ENCODE measurements around the gene KHSRP. TPM values are rescaled to one million over a fixed set of nuclear protein-coding genes. Genes with fewer than 3 reads are reported as not detected.

Gene KHSRP
- total and polyA plus RNA-seq, 7 donors: 101 to 174 (median 150) TPM

GRCh38 chr19:6393983-6394412 is 30.6 kb downstream of the KHSRP start:
- DNase-seq: no peak
- H3K9me3 ChIP-seq: no peaks in the 10 kb centered on the region
- peaks cover 0 to 27% of the 10 kb centered on the region in 2 donors for H3K36me3 ChIP-seq (ENCODE audit: insufficient read depth in 1 of 2, low read depth in 1 of 2)
- H3K27ac ChIP-seq: peak overlapping the region; percentile 86
- H3K27me3 ChIP-seq (ENCODE audit: insufficient read depth in 3 of 3, low read length in 2 of 3): no peaks in the 10 kb centered on the region
- intact Hi-C loops (cut with DNase I): loop anchor here in 1 of 2 donors (1.0 kb wide), 1 partner anchor 21 kb away; no protein-coding TSS in a partner anchor
- WGBS, 3 donors: 28 to 31% (median 28%) methylated on average over 14 of the region's 14 CpGs
- peaks cover 8% of the 10 kb centered on the region for H3K4me1 ChIP-seq
- no peak for TF ChIP-seq CTCF (IDR thresholded peaks at IDR 0.05)
- ATAC-seq: no peak
- H3K4me3 ChIP-seq: peak overlapping the region; percentile 78

- DNase-seq: peak; percentile 95 to 98
- Histone ChIP-seq H3K27ac (peak within 1 kb of the TSS; percentile 86), H3K36me3 (ENCODE audit: insufficient read depth in 1 of 2, low read depth in 1 of 2) (peaks cover 0 to 33% of the 10 kb centered on the region in 2 donors), H3K27me3 (ENCODE audit: insufficient read depth in 3 of 3, low read length in 2 of 3) (no peaks in the 10 kb centered on the region), H3K9me3 (no peaks in the 10 kb centered on the region), H3K4me3 (peak within 1 kb of the TSS; percentile 78), H3K4me1 (peaks cover 8% of the 10 kb centered on the region)
- intact Hi-C loops (cut with DNase I): loop anchor here in 1 of 2 donors (1.0 kb wide), 1 partner anchor 20 kb away; no protein-coding TSS in a partner anchor
- 0% methylated on average over 69 of the region's 69 CpGs for WGBS, 3 donors
- peak; percentile 92 to 96 (median 94) for ATAC-seq
- TF ChIP-seq CTCF (IDR thresholded peaks at IDR 0.05): no peak
Observed at GRCh38 chr19:6393074-6393982, 31.3 kb downstream of the KHSRP start, which contains the start of gene GTF2F1. Gene GTF2F1, minus strand, starts transcription at chr19:6393164. Its CDS starts 169 bp downstream, at chr19:6392995.

- H3K4me1 ChIP-seq: peaks cover 8% of the 10 kb centered on the region
- H3K27ac ChIP-seq: peak overlapping the region; percentile 86
- ATAC-seq: no peak
- H3K36me3 ChIP-seq (ENCODE audit: insufficient read depth in 1 of 2, low read depth in 1 of 2): peaks cover 1 to 42% of the 10 kb centered on the region in 2 donors
- no peak for DNase-seq
- 6 to 8% (median 7%) methylated on average over 27 to 30 of the region's 30 CpGs for WGBS, 3 donors
- H3K9me3 ChIP-seq: no peaks in the 10 kb centered on the region
- peak overlapping the region; percentile 78 for H3K4me3 ChIP-seq
- TF ChIP-seq CTCF (IDR thresholded peaks at IDR 0.05): no peak
- no peaks in the 10 kb centered on the region for H3K27me3 ChIP-seq (ENCODE audit: insufficient read depth in 3 of 3, low read length in 2 of 3)
- intact Hi-C loops (cut with DNase I): loop anchor here in 1 of 2 donors (1.0 kb wide), 1 partner anchor 19 kb away; no protein-coding TSS in a partner anchor
Observed at GRCh38 chr19:6392221-6393073, 32.2 kb downstream of the KHSRP start.

- intact Hi-C loops (cut with DNase I): no loop called here
- H3K27ac ChIP-seq: no peak overlapping the region
- no peak for DNase-seq
Observed at GRCh38 chr19:6387372-6387771, 37.2 kb downstream of the KHSRP start.

More at GRCh38 chr19:6387372-6387771, 37.2 kb downstream of the KHSRP start:
- Histone ChIP-seq H3K9me3 (no peaks in the 10 kb centered on the region), H3K4me1 (peaks cover 6% of the 10 kb centered on the region), H3K27me3 (ENCODE audit: insufficient read depth in 3 of 3, low read length in 2 of 3) (no peaks in the 10 kb centered on the region), H3K36me3 (ENCODE audit: insufficient read depth in 1 of 2, low read depth in 1 of 2) (peaks cover 4 to 91% of the 10 kb centered on the region in 2 donors), H3K4me3 (no peak overlapping the region)
- no peak for TF ChIP-seq CTCF (IDR thresholded peaks at IDR 0.05)
- ATAC-seq: peak in 1 of 4 donors; percentile 6
- 94 to 95% (median 94%) methylated on average over 19 of the region's 19 CpGs for WGBS, 3 donors

Measured in psoas muscle (tissue), 8 donors.